HCT116 (cell line): Measurements from ENCODE around the gene SIN3B. TPM values are rescaled to one million over a fixed set of nuclear protein-coding genes. Genes with fewer than 3 reads are reported as not detected.

Experiments used
- ATAC-seq: fragments of 200-7000 bp; cut with Tn5 transposase; 2 replicates; pipeline ENCODE4 v1.9.1; 2020; ENCODE audit warnings: mild to moderate bottlenecking, moderate library complexity
- BruUV-seq: library from RNA; stranded (reverse); fragments of 400-500 nt; replicated peaks from 2 replicates; lab custom pipeline; 2021; lab: Mats Ljungman, UMichigan
- CTCF ChIA-PET: fragments of 300-600 bp; sonication (Branson Sonifier 250); formaldehyde crosslinking; loops from one replicate; lab custom pipeline; 2021; ENCODE audit warnings: antibody characterized with exemption; lab: Charles Lee
- POLR2A ChIA-PET: fragments of 300-600, 350-600 bp; sonication (Branson Sonifier 250); formaldehyde crosslinking; loops from one replicate; lab custom pipeline; 2021; ENCODE audit warnings: antibody characterized with exemption; lab: Charles Lee
- RAD21 ChIA-PET, 2 experiments: fragments of 300-600 bp; sonication (Branson Sonifier 250); formaldehyde crosslinking; loops; one replicate each; lab custom pipeline; 2023; ENCODE audit warnings: low total read pairs in 2 of 2; ENCODE audit not compliant: uncharacterized antibody in 2 of 2, unreplicated experiment in 2 of 2, low non-redundant PET in 1 of 2; lab: Charles Lee
- DNase-seq: peaks from one replicate; pipeline ENCODE4 v3.0.0-alpha.2; 2010; ENCODE audit warnings: low read depth, low spot score
- H2AFZ ChIP-seq: fragments of 200-600 bp; shearing (Covaris generic), sonication (generic); 2 replicates; pipeline ENCODE4 v1.6.1; 2017; ENCODE audit warnings: low read depth, mixed run types, mixed read lengths, antibody characterized with exemption, low read length; ENCODE audit not compliant: poor library complexity, severe bottlenecking
- H3K27ac ChIP-seq: 2 replicates; pipeline ENCODE4 v1.5.1; 2012; ENCODE audit warnings: low read depth, low read length
- H3K27me3 ChIP-seq: fragments of 200-600 bp; sonication (generic); 2 replicates; pipeline ENCODE4 v1.6.1; 2016; ENCODE audit warnings: mixed run types, low read length, mixed read lengths; ENCODE audit not compliant: insufficient read depth
- H3K36me3 ChIP-seq, 2 experiments: fragments of 200-500 bp in 1 of 2; fragments of 200-600 bp in 1 of 2; sonication (Bioruptor generic) in 1 of 2; sonication (generic) in 1 of 2; 2 replicates each; pipeline versions ENCODE4 v1.5.1 to v1.6.1; 2014 to 2016; ENCODE audit warnings: low read length in 2 of 2, inconsistent platforms in 1 of 2, mixed read lengths in 1 of 2, mixed run types in 1 of 2; ENCODE audit not compliant: insufficient read depth in 2 of 2, control insufficient read depth in 1 of 2
- H3K4me1 ChIP-seq, 2 experiments: fragments of 200-600 bp in 1 of 2; sonication (generic) in 1 of 2; 2 replicates each; pipeline versions ENCODE4 v1.5.1 to v1.6.1; 2012 to 2017; ENCODE audit warnings: low read length in 2 of 2, inconsistent platforms in 1 of 2, mild to moderate bottlenecking in 1 of 2, mixed read lengths in 1 of 2, mixed run types in 1 of 2, moderate library complexity in 1 of 2; ENCODE audit not compliant: insufficient read depth in 2 of 2, control insufficient read depth in 1 of 2
- H3K4me2 ChIP-seq: fragments of 200-600 bp; sonication (generic); 2 replicates; pipeline ENCODE4 v1.6.1; 2017; ENCODE audit warnings: mixed run types, low read length, mixed read lengths
- H3K4me3 ChIP-seq, 2 experiments: fragments of 200-600 bp in 1 of 2; sonication (generic) in 1 of 2; replicated peaks in 1 of 2; 2 replicates each; pipeline ENCODE4 v1.5.1; 2011 to 2016; ENCODE audit warnings: low read length in 2 of 2, control low read depth in 1 of 2, low read depth in 1 of 2, mild to moderate bottlenecking in 1 of 2, mixed read lengths in 1 of 2, mixed run types in 1 of 2
- H3K79me2 ChIP-seq: fragments of 200-600 bp; sonication (generic); 2 replicates; pipeline ENCODE4 v1.6.1; 2017; ENCODE audit warnings: mild to moderate bottlenecking, mixed run types, low read length, moderate library complexity, mixed read lengths; ENCODE audit not compliant: insufficient read depth
- H3K9ac ChIP-seq: fragments of 200-600 bp; sonication (generic); 2 replicates; pipeline ENCODE4 v1.6.1; 2016; ENCODE audit warnings: low read length, mixed read lengths
- H3K9me2 ChIP-seq: fragments of 200-600 bp; sonication (generic), shearing (Covaris generic); 2 replicates; pipeline ENCODE4 v1.6.1; 2017; ENCODE audit warnings: mixed run types, mild to moderate bottlenecking, moderate library complexity; ENCODE audit not compliant: insufficient read depth
- H3K9me3 ChIP-seq, 2 experiments: fragments of 200-500 bp in 1 of 2; fragments of 200-600 bp in 1 of 2; sonication (Bioruptor generic) in 1 of 2; sonication (generic) in 1 of 2; 2 replicates each; pipeline ENCODE4 v1.6.1; 2014 to 2017; ENCODE audit warnings: low read length in 2 of 2, mixed read lengths in 2 of 2, inconsistent platforms in 1 of 2, low read depth in 1 of 2, mild to moderate bottlenecking in 1 of 2, mixed run types in 1 of 2, moderate library complexity in 1 of 2; ENCODE audit not compliant: control insufficient read depth in 1 of 2, insufficient read depth in 1 of 2
- H4K20me1 ChIP-seq: fragments of 200-600 bp; sonication (generic), shearing (Covaris generic); 2 replicates; pipeline ENCODE4 v1.6.1; 2017; ENCODE audit warnings: mixed run types, mild to moderate bottlenecking, moderate library complexity; ENCODE audit not compliant: insufficient read depth
- CBX3 ChIP-seq: IDR thresholded peaks from 2 replicates; pipeline ENCODE4 v1.6.1; 2012; ENCODE audit warnings: low read depth
- CEBPB ChIP-seq: IDR thresholded peaks from 2 replicates; pipeline ENCODE4 v1.6.1; 2012; ENCODE audit warnings: low read depth
- CTCF ChIP-seq, 3 experiments: fragments of 200-600 bp in 1 of 3; sonication (generic) in 1 of 3; IDR thresholded peaks in 2 of 3; conservative IDR thresholded peaks in 1 of 3; 2 replicates each; pipeline ENCODE4 v1.5.1; 2012 to 2017; ENCODE audit warnings: low read depth in 2 of 3, low read length in 2 of 3, antibody characterized with exemption in 1 of 3, borderline replicate concordance in 1 of 3, control low read depth in 1 of 3, mild to moderate bottlenecking in 1 of 3, mixed read lengths in 1 of 3, mixed run types in 1 of 3, moderate library complexity in 1 of 3; ENCODE audit not compliant: insufficient read depth in 1 of 3
- EGR1 ChIP-seq: IDR thresholded peaks from 2 replicates; pipeline ENCODE4 v1.6.1; 2012; ENCODE audit warnings: low read depth
- ELF1 ChIP-seq: IDR thresholded peaks from 2 replicates; pipeline ENCODE4 v1.6.1; 2012; ENCODE audit warnings: low read depth, borderline replicate concordance
- EZH2 ChIP-seq: fragments of 200-600 bp; sonication (generic); IDR thresholded peaks from 2 replicates; pipeline ENCODE4 v1.6.1; 2017; ENCODE audit warnings: antibody characterized with exemption, mixed run types
- FOSL1 ChIP-seq: IDR thresholded peaks from 2 replicates; pipeline ENCODE4 v1.6.1; 2012; ENCODE audit warnings: low read depth
- POLR2A ChIP-seq: IDR thresholded peaks from 2 replicates; pipeline ENCODE4 v1.7.0; 2011; ENCODE audit warnings: borderline replicate concordance; ENCODE audit not compliant: insufficient read depth, insufficient read length; ENCODE audit errors: extremely low read depth
- SP1 ChIP-seq: IDR thresholded peaks from 2 replicates; pipeline ENCODE4 v1.6.1; 2012; ENCODE audit warnings: low read depth
- TCF7L2 ChIP-seq: IDR thresholded peaks from 2 replicates; pipeline ENCODE4 v1.7.0; 2011; ENCODE audit warnings: borderline replicate concordance, inconsistent platforms; ENCODE audit not compliant: insufficient read depth, insufficient read length; ENCODE audit errors: extremely low read depth
- ZNF274 ChIP-seq: fragments of 200-500 bp; sonication (Bioruptor generic); IDR thresholded peaks from 2 replicates; pipeline ENCODE4 v1.6.1; 2014; ENCODE audit warnings: mild to moderate bottlenecking, low read depth, low read length, inconsistent platforms
- intact Hi-C: fragments of 100-400 bp; cut with micrococcal nuclease; formaldehyde crosslinking; loops from 2 replicates; pipeline ENCODE4 v1.10.0; 2022
- total RNA-seq: library from RNA; stranded (reverse); gene quantifications from one replicate; pipeline ENCODE4 v1.2.1, GENCODE V29; 2021; ENCODE audit not compliant: unreplicated experiment
- TF ChIP-seq, protein P1 (sequence below): IDR thresholded peaks from 2 replicates; pipeline ENCODE4 v1.6.1; 2011; ENCODE audit warnings: mild to moderate bottlenecking, low read length, moderate library complexity; ENCODE audit not compliant: insufficient replicate concordance; ENCODE audit errors: extremely low read depth

The SIN3B gene
- total RNA-seq, 1 experiment from 2014 or later = 59.9 TPM

GRCh38 chr19:16794456-16795441 lies 34.4 kb upstream of the SIN3B start:
- no peaks in the 10 kb centered on the region for H3K36me3 ChIP-seq
- DNase-seq (no peak), ATAC-seq (no peak)
- intact Hi-C loops = no loop called here
- no peak overlapping the region for H2AFZ ChIP-seq
- H3K27ac ChIP-seq = no peak overlapping the region
- H3K27me3 ChIP-seq = no peaks in the 10 kb centered on the region
- no TSS peak for BruUV-seq
- ChIA-PET RAD21 (no interaction called here), POLR2A (no interaction called here), CTCF (no interaction called here)
- H3K4me1 ChIP-seq = no peaks in the 10 kb centered on the region
- no peak overlapping the region for H3K4me2 ChIP-seq
- peaks cover 6 to 16% of the 10 kb centered on the region in 2 experiments; a peak in 3 of 4 replicates for H3K9me3 ChIP-seq
- H3K9ac ChIP-seq = no peak overlapping the region
- H3K79me2 ChIP-seq = no peaks in the 10 kb centered on the region
- no peaks in the 10 kb centered on the region for H4K20me1 ChIP-seq
- no peak for TF ChIP-seq CTCF (IDR thresholded peaks at IDR 0.05 in 2 of 3, conservative IDR thresholded peaks at IDR 0.05 in 1 of 3; ENCODE audit: borderline replicate concordance in 1 of 3, insufficient read depth in 1 of 3, low read depth in 2 of 3, low read length in 2 of 3)
- no peak for TF ChIP-seq TCF7L2
- TF ChIP-seq CEBPB = no peak
- TF ChIP-seq CBX3 = no peak
- no peak overlapping the region for H3K4me3 ChIP-seq
- no peaks in the 10 kb centered on the region for H3K9me2 ChIP-seq

GRCh38 chr19:16795731-16796130 lies 33.5 kb upstream of the SIN3B start:
- Histone ChIP-seq H3K4me1 (no peaks in the 10 kb centered on the region), H3K27ac (no peak overlapping the region), H3K79me2 (no peaks in the 10 kb centered on the region), H3K27me3 (no peaks in the 10 kb centered on the region), H3K9me3 (peaks cover 3 to 12% of the 10 kb centered on the region in 2 experiments; a peak in 2 of 4 replicates), H3K36me3 (no peaks in the 10 kb centered on the region), H3K9ac (no peak overlapping the region), H3K9me2 (no peaks in the 10 kb centered on the region), H4K20me1 (no peaks in the 10 kb centered on the region), H2AFZ (no peak overlapping the region), H3K4me3 (no peak overlapping the region), H3K4me2 (no peak overlapping the region)
- no TSS peak for BruUV-seq
- POLR2A ChIA-PET = no interaction called here
- intact Hi-C loops = no loop called here
- ATAC-seq = no peak
- TF ChIP-seq POLR2A (no peak), EZH2 (no peak), FOSL1 (no peak), ZNF274 (no peak), ELF1 (no peak), CBX3 (no peak), EGR1 (no peak), SP1 (no peak)
- TF ChIP-seq, protein P1, sequence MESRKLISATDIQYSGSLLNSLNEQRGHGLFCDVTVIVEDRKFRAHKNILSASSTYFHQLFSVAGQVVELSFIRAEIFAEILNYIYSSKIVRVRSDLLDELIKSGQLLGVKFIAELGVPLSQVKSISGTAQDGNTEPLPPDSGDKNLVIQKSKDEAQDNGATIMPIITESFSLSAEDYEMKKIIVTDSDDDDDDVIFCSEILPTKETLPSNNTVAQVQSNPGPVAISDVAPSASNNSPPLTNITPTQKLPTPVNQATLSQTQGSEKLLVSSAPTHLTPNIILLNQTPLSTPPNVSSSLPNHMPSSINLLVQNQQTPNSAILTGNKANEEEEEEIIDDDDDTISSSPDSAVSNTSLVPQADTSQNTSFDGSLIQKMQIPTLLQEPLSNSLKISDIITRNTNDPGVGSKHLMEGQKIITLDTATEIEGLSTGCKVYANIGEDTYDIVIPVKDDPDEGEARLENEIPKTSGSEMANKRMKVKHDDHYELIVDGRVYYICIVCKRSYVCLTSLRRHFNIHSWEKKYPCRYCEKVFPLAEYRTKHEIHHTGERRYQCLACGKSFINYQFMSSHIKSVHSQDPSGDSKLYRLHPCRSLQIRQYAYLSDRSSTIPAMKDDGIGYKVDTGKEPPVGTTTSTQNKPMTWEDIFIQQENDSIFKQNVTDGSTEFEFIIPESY = no peak
- RAD21 ChIA-PET = no interaction called here
- CTCF ChIA-PET = no interaction called here
- no peak for DNase-seq
